Lower lobe of right lung (tissue), 2 donors: ENCODE measurements around the gene IP6K3. TPM values are rescaled to one million over a fixed set of nuclear protein-coding genes. Genes with fewer than 3 reads are reported as not detected.

Experiments used
- ATAC-seq, 2 donors: fragments of 200-7000 bp; cut with Tn5 transposase; one replicate each; pipeline ENCODE4 v1.9.1; 2020 to 2022; ENCODE audit warnings: mild to moderate bottlenecking in 2 of 2, moderate library complexity in 2 of 2
- DNase-seq: peaks from one replicate; pipeline ENCODE4 v3.0.0-alpha.2; 2020
- H3K27ac ChIP-seq: fragments of 200-600 bp; one replicate; pipeline ENCODE4 v1.8.0; 2022
- H3K27me3 ChIP-seq: fragments of 200-600 bp; one replicate; pipeline ENCODE4 v1.8.0; 2022; ENCODE audit warnings: low read depth
- H3K36me3 ChIP-seq: fragments of 200-600 bp; one replicate; pipeline ENCODE4 v1.8.0; 2022; ENCODE audit warnings: mild to moderate bottlenecking
- H3K4me1 ChIP-seq: fragments of 200-600 bp; one replicate; pipeline ENCODE4 v1.8.0; 2022
- H3K4me3 ChIP-seq: fragments of 200-600 bp; one replicate; pipeline ENCODE4 v1.8.0; 2022; ENCODE audit warnings: mild to moderate bottlenecking
- H3K9me3 ChIP-seq: fragments of 200-600 bp; one replicate; pipeline ENCODE4 v1.8.0; 2022
- CTCF ChIP-seq: fragments of 200-600 bp; IDR thresholded peaks from one replicate; pipeline ENCODE4 v1.8.0; 2022; ENCODE audit warnings: antibody characterized with exemption, mild to moderate bottlenecking
- intact Hi-C: fragments of 100-400 bp; cut with DNase I; formaldehyde crosslinking; loops from one replicate; pipeline ENCODE4 v1.11.0; 2022
- total RNA-seq: library from RNA; stranded (reverse); fragmentation: NEBNext Ultra II Directional; extraction: Animal tissue kit (Norgen Biotek cat#: 25700); gene quantifications from one replicate; pipeline ENCODE4 v1.2.1, GENCODE V29; 2021
- donor health status: DM: no; HTN: yes; CAD: no; lungs with severe emphysema.

The IP6K3 gene
- total RNA-seq, 1 donor from 2014 or later = 3.5 TPM

- intact Hi-C loops = no loop called here
- H3K4me3 ChIP-seq = no peak overlapping the region
- no peak for DNase-seq
- peaks cover 5% of the 10 kb centered on the region for H3K27me3 ChIP-seq
- peaks cover 11% of the 10 kb centered on the region for H3K4me1 ChIP-seq
- no peak for ATAC-seq
- no peak for TF ChIP-seq CTCF
- no peak overlapping the region for H3K27ac ChIP-seq
- H3K36me3 ChIP-seq = no peaks in the 10 kb centered on the region
- no peaks in the 10 kb centered on the region for H3K9me3 ChIP-seq
These were observed 3.9 kb downstream of the IP6K3 start for GRCh38 chr6:33742837-33743236.

- intact Hi-C loops = no loop called here
- Histone ChIP-seq H3K4me1 (peaks cover 11% of the 10 kb centered on the region), H3K9me3 (no peaks in the 10 kb centered on the region), H3K4me3 (no peak overlapping the region), H3K27ac (no peak overlapping the region), H3K27me3 (peaks cover 5% of the 10 kb centered on the region), H3K36me3 (no peaks in the 10 kb centered on the region)
- no peak for ATAC-seq
- no peak for TF ChIP-seq CTCF
- DNase-seq = no peak
These were observed 4.6 kb downstream of the IP6K3 start for GRCh38 chr6:33742092-33742491.

- H3K27me3 ChIP-seq = peaks cover 5% of the 10 kb centered on the region
- no peak overlapping the region for H3K27ac ChIP-seq
- H3K4me1 ChIP-seq = peaks cover 11% of the 10 kb centered on the region
- no peak for DNase-seq
- TF ChIP-seq CTCF = no peak
- no peaks in the 10 kb centered on the region for H3K36me3 ChIP-seq
- ATAC-seq = no peak
- H3K4me3 ChIP-seq = no peak overlapping the region
- intact Hi-C loops = no loop called here
- no peaks in the 10 kb centered on the region for H3K9me3 ChIP-seq
These were observed 5.9 kb downstream of the IP6K3 start for GRCh38 chr6:33740794-33741193.

GRCh38 chr6:33740204-33740608 is 6.5 kb downstream of the IP6K3 start:
- peaks cover 11% of the 10 kb centered on the region for H3K4me1 ChIP-seq
- no peak overlapping the region for H3K27ac ChIP-seq
- intact Hi-C loops = no loop called here
- no peak for TF ChIP-seq CTCF
- H3K9me3 ChIP-seq = no peaks in the 10 kb centered on the region
- ATAC-seq (no peak), DNase-seq (no peak)
- no peak overlapping the region for H3K4me3 ChIP-seq
- H3K27me3 ChIP-seq = peaks cover 5% of the 10 kb centered on the region
- no peaks in the 10 kb centered on the region for H3K36me3 ChIP-seq

- Histone ChIP-seq H3K27ac (no peak overlapping the region), H3K9me3 (no peaks in the 10 kb centered on the region), H3K27me3 (peaks cover 5% of the 10 kb centered on the region), H3K4me3 (no peak overlapping the region), H3K36me3 (no peaks in the 10 kb centered on the region), H3K4me1 (peaks cover 8% of the 10 kb centered on the region)
- no peak for TF ChIP-seq CTCF
- no peak for ATAC-seq
- intact Hi-C loops = no loop called here
- no peak for DNase-seq
These were observed 7.1 kb downstream of the IP6K3 start for GRCh38 chr6:33739571-33739970.

GRCh38 chr6:33738879-33739278 is 7.8 kb downstream of the IP6K3 start:
- H3K27me3 ChIP-seq = peaks cover 1% of the 10 kb centered on the region
- no peak overlapping the region for H3K27ac ChIP-seq
- H3K4me1 ChIP-seq = peaks cover 1% of the 10 kb centered on the region
- ATAC-seq (no peak), DNase-seq (no peak)
- no peak overlapping the region for H3K4me3 ChIP-seq
- no peaks in the 10 kb centered on the region for H3K9me3 ChIP-seq
- H3K36me3 ChIP-seq = no peaks in the 10 kb centered on the region
- no peak for TF ChIP-seq CTCF
- intact Hi-C loops = no loop called here
